K562 (cell line): ENCODE results near the gene SLC26A2. TPM values are rescaled to one million over a fixed set of nuclear protein-coding genes. Genes with fewer than 3 reads are reported as not detected.

Experiments used
- ATAC-seq: fragments of 200-7000 bp; cut with Tn5 transposase; 3 replicates; pipeline ENCODE4 v1.9.1; 2020; ENCODE audit warnings: moderate library complexity
- BruUV-seq: library from RNA; stranded (reverse); fragments of 400-500 nt; replicated peaks from 2 replicates; lab custom pipeline; 2021; lab: Mats Ljungman, UMichigan
- CTCF ChIA-PET: fragments of 300-600 bp; formaldehyde crosslinking; extraction: SDS; loops from one replicate; lab custom pipeline; 2021; ENCODE audit warnings: low intra/inter-chr PET ratio; lab: Yijun Ruan, JAX
- POLR2A ChIA-PET: fragments of 300-600, 350-650 bp; sonication (Branson Sonifier 250); formaldehyde crosslinking; extraction: SDS; loops from one replicate; lab custom pipeline; 2021; ENCODE audit warnings: antibody characterized with exemption, inconsistent platforms; lab: Yijun Ruan, JAX
- DNase-seq, 4 experiments: peaks; one replicate each; pipeline versions ENCODE4 v3.0.0 to v3.0.0-alpha.2; 2011 to 2018; ENCODE audit warnings: low spot score in 3 of 4, mixed read lengths in 3 of 4; ENCODE audit errors: extremely low read depth in 1 of 4
- FAIRE-seq: peaks from 2 replicates; lab custom pipeline; 2011; peaks lifted over from hg19 to GRCh38; lab: Jason Lieb, UNC
- H2AFZ ChIP-seq: 2 replicates; pipeline ENCODE4 v1.6.0; 2011; ENCODE audit warnings: low read depth, low read length, control low read depth, inconsistent platforms
- H3K27ac ChIP-seq: fragments of 200-600 bp; 3 replicates; pipeline ENCODE4 v1.8.0; 2011; ENCODE audit warnings: low read depth, mild to moderate bottlenecking, control low read depth, inconsistent platforms, low read length, moderate library complexity, mixed read lengths; ENCODE audit errors: extremely low read depth
- H3K27me3 ChIP-seq, 2 experiments: fragments of 300-600 bp in 1 of 2; 2 replicates in 1 of 2; 3 replicates in 1 of 2; pipeline versions ENCODE4 v1.6.0 to v1.8.0; 2011; ENCODE audit warnings: inconsistent platforms in 2 of 2, low read length in 2 of 2, mild to moderate bottlenecking in 1 of 2, mixed read lengths in 1 of 2, moderate library complexity in 1 of 2; ENCODE audit not compliant: control insufficient read depth in 2 of 2, insufficient read depth in 2 of 2
- H3K36me3 ChIP-seq: fragments of 300-600 bp; 3 replicates; pipeline ENCODE4 v1.8.0; 2011; ENCODE audit warnings: mild to moderate bottlenecking, low read length, inconsistent platforms; ENCODE audit not compliant: control insufficient read depth, insufficient read depth
- H3K4me1 ChIP-seq, 2 experiments: fragments of 200-600 bp in 1 of 2; replicated peaks in 1 of 2; 2 replicates in 1 of 2; 3 replicates in 1 of 2; pipeline versions ENCODE4 v1.5.1 to v1.8.0; 2011; ENCODE audit warnings: inconsistent platforms in 2 of 2, low read length in 2 of 2, mild to moderate bottlenecking in 1 of 2, mixed read lengths in 1 of 2, moderate library complexity in 1 of 2; ENCODE audit not compliant: control insufficient read depth in 2 of 2, insufficient read depth in 2 of 2
- H3K4me2 ChIP-seq: 2 replicates; pipeline ENCODE4 v1.6.1; 2011; ENCODE audit warnings: low read length, control low read depth, inconsistent platforms, mixed read lengths; ENCODE audit not compliant: insufficient read depth
- H3K4me3 ChIP-seq: fragments of 200-600 bp; sonication (generic), shearing (Covaris generic); 2 replicates; pipeline ENCODE4 v1.5.1; 2016; ENCODE audit warnings: control low read depth, inconsistent platforms
- H3K79me2 ChIP-seq: fragments of 200-600 bp; 3 replicates; pipeline ENCODE4 v1.8.0; 2011; ENCODE audit warnings: low read length, inconsistent platforms; ENCODE audit not compliant: control insufficient read depth, insufficient read depth
- H3K9ac ChIP-seq, 2 experiments: 2 replicates each; pipeline versions ENCODE4 v1.6.0 to v1.6.1; 2011; ENCODE audit warnings: low read depth in 2 of 2, low read length in 2 of 2, control low read depth in 1 of 2, inconsistent platforms in 1 of 2, mild to moderate bottlenecking in 1 of 2, mixed read lengths in 1 of 2; ENCODE audit not compliant: insufficient read depth in 1 of 2
- H3K9me1 ChIP-seq: one replicate; pipeline ENCODE4 v1.6.0; 2011; ENCODE audit warnings: inconsistent platforms, mild to moderate bottlenecking, low read length, moderate library complexity; ENCODE audit not compliant: control insufficient read depth, insufficient read depth
- H3K9me3 ChIP-seq: replicated peaks from 2 replicates; pipeline ENCODE4 v1.5.1; 2011; ENCODE audit warnings: low read depth, low read length, inconsistent platforms; ENCODE audit not compliant: control insufficient read depth, insufficient read depth
- H4K20me1 ChIP-seq: replicated peaks from 2 replicates; pipeline ENCODE4 v1.6.1; 2011; ENCODE audit warnings: low read length, inconsistent platforms, mixed read lengths; ENCODE audit not compliant: control insufficient read depth, insufficient read depth
- ADNP ChIP-seq: fragments of 200-800 bp; sonication (Bioruptor generic); IDR thresholded peaks from 2 replicates; pipeline ENCODE4 v1.6.1; 2016; ENCODE audit warnings: missing genetic modification characterization, missing compliant biosample characterization
- CEBPZ ChIP-seq: fragments of 150-350 bp; IDR thresholded peaks from 2 replicates; pipeline ENCODE4 v1.6.1; 2014; ENCODE audit warnings: low read depth, mild to moderate bottlenecking, low read length, borderline replicate concordance
- HSF4 ChIP-seq: fragments of 250-450 bp; sonication (Bioruptor Pico); IDR thresholded peaks from 2 replicates; pipeline ENCODE4 v2.1.2; 2022; ENCODE audit warnings: mild to moderate bottlenecking, moderate library complexity, borderline replicate concordance
- LARP7 ChIP-seq: fragments of 450-650 bp; IDR thresholded peaks from 2 replicates; pipeline ENCODE4 v1.6.1; 2016
- SMAD2 ChIP-seq: fragments of 150-350 bp; IDR thresholded peaks from 2 replicates; pipeline ENCODE4 v1.6.1; 2014; ENCODE audit warnings: low read depth, mild to moderate bottlenecking, low read length
- ZNF644 ChIP-seq: fragments of 200-800 bp; sonication (Bioruptor generic); IDR thresholded peaks from 2 replicates; pipeline ENCODE4 v1.6.1; 2016; ENCODE audit warnings: low read depth, missing genetic modification characterization, missing compliant biosample characterization
- ZNF655 ChIP-seq: fragments of 250-450 bp; sonication (Bioruptor Pico); IDR thresholded peaks from 2 replicates; pipeline ENCODE4 v1.5.0; 2021
- WGBS: fragments of 100-300 bp; shearing (Covaris generic); methylation state at CpG from one replicate; pipeline ENCODE4 v1.1.6; 2016; ENCODE audit warnings: low coverage, mixed read lengths; ENCODE audit not compliant: insufficient coverage; ENCODE audit errors: missing lambda C conversion rate; 5-methylcytosine and 5-hydroxymethylcytosine counted together
- in situ Hi-C: fragments of 300-500 bp; cut with MboI; formaldehyde crosslinking; loops from 4 replicates; pipeline ENCODE4 v1.15.0; 2018; ENCODE audit warnings: inconsistent platforms, mixed read lengths
- intact Hi-C: fragments of 100-400 bp; cut with micrococcal nuclease; formaldehyde crosslinking; loops from 2 replicates; pipeline ENCODE4 v1.14.2; 2022
- polyA plus RNA-seq, 8 experiments: library from polyadenylated mRNA; depleted of rRNA in 4 of 8; stranded (reverse) in 5 of 8; unstranded in 3 of 8; fragments of >200 nt; fragmentation: Nextera tagmentation in 2 of 8; fragmentation: Illumina TruSeq in 1 of 8; extraction: Ambion mirVana in 2 of 8; extraction: Trizol in 1 of 8; gene quantifications; 2 replicates each; pipeline versions ENCODE4 v1.2.1 to v1.2.3, GENCODE V29; 2011 to 2014; ENCODE audit warnings: inconsistent platforms in 1 of 8, missing spikeins in 1 of 8
- total RNA-seq, 7 experiments: library from RNA; depleted of rRNA in 6 of 7; stranded (reverse); fragments of >200 nt in 6 of 7; fragmentation: Illumina TruSeq in 2 of 7; extraction: Trizol in 2 of 7; gene quantifications; 2 replicates each; pipeline versions ENCODE4 v1.2.1 to v1.2.3, GENCODE V29; 2011 to 2021; ENCODE audit warnings: low replicate concordance in 1 of 7

SLC26A2 gene
- total and polyA plus RNA-seq, 9 of the 15 experiments (the other 6 are each of a cell fraction or from before 2014, with no cell fraction given) = 1.1 to 6.3 (median 3.6) TPM

- no peak overlapping the region for H2AFZ ChIP-seq
- no peak overlapping the region for H3K4me3 ChIP-seq
- CTCF ChIA-PET = no interaction called here
- peaks cover 14 to 21% of the 10 kb centered on the region in 2 experiments; a peak in 4 of 5 replicates for H3K4me1 ChIP-seq
- 59% methylated on average over 5 of the region's 5 CpGs for WGBS
- POLR2A ChIA-PET = interaction anchor here (0.6 kb wide), 1 partner anchor 68 kb away, joined by 3 read pairs; no protein-coding TSS in a partner anchor
- TF ChIP-seq CEBPZ = no peak
- TF ChIP-seq LARP7 = no peak
- TF ChIP-seq ZNF655 (CRISPR knock-in tag) = no peak
- TF ChIP-seq ADNP (tag) = no peak
- no peak for TF ChIP-seq ZNF644 (tag)
- no peak for TF ChIP-seq HSF4 (CRISPR knock-in tag)
- no peak for TF ChIP-seq SMAD2
- in situ Hi-C loops = no loop called here
- no peaks in the 10 kb centered on the region for H3K36me3 ChIP-seq
- 0 out of 3 replicates have a peak, but pooled peaks cover 4% of the 10 kb centered on the region for H3K79me2 ChIP-seq
- no peak overlapping the region for H3K9ac ChIP-seq
- no peak overlapping the region for H3K4me2 ChIP-seq
- H4K20me1 ChIP-seq = no peaks in the 10 kb centered on the region
- ATAC-seq = no peak
- intact Hi-C loops = no loop called here
- FAIRE-seq = no peak
- H3K9me1 ChIP-seq = no peaks in the 10 kb centered on the region
- no peaks in the 10 kb centered on the region for H3K27me3 ChIP-seq
- H3K27ac ChIP-seq = no peak overlapping the region
- no TSS peak for BruUV-seq
- H3K9me3 ChIP-seq = no peaks in the 10 kb centered on the region
- DNase-seq = no peak
Measured at GRCh38 chr5:149956685-149957084, 3.9 kb upstream of the SLC26A2 start.
